DOHH2 (cell line): ENCODE data around the gene MNT.
"Not testable (repeated sequence)": the region's sequence is repeated elsewhere in the genome, so short reads cannot be mapped to it uniquely, and the experiment has no call there.

Source experiments
- H3F3A ChIP-seq: fragments of 200-600 bp; sonication (generic), shearing (Covaris generic); 2 replicates; pipeline ENCODE4 v1.6.0; 2016; ENCODE audit warnings: antibody characterized with exemption, mild to moderate bottlenecking; ENCODE audit not compliant: control insufficient read depth, insufficient read depth
- H3K27ac ChIP-seq: fragments of 200-600 bp; sonication (generic); 2 replicates; pipeline ENCODE4 v1.5.1; 2014; ENCODE audit warnings: low read depth, mild to moderate bottlenecking, low read length, moderate library complexity
- H3K27me3 ChIP-seq: fragments of 200-600 bp; sonication (generic); 2 replicates; pipeline ENCODE4 v1.6.1; 2014; ENCODE audit warnings: mild to moderate bottlenecking, low read length, mixed read lengths; ENCODE audit not compliant: control insufficient read depth
- H3K36me3 ChIP-seq: fragments of 200-600 bp; sonication (generic); 2 replicates; pipeline ENCODE4 v1.6.1; 2014; ENCODE audit warnings: mild to moderate bottlenecking, low read length, moderate library complexity, mixed read lengths; ENCODE audit not compliant: control insufficient read depth
- H3K4me1 ChIP-seq: fragments of 200-600 bp; sonication (generic); 2 replicates; pipeline ENCODE4 v1.6.1; 2014; ENCODE audit warnings: mild to moderate bottlenecking, low read length, mixed read lengths; ENCODE audit not compliant: control insufficient read depth
- H3K4me2 ChIP-seq: fragments of 200-600 bp; sonication (generic); 2 replicates; pipeline ENCODE4 v1.6.0; 2014; ENCODE audit warnings: mild to moderate bottlenecking, low read length, moderate library complexity
- H3K4me3 ChIP-seq: fragments of 200-600 bp; sonication (generic); 2 replicates; pipeline ENCODE4 v1.5.1; 2014; ENCODE audit warnings: mild to moderate bottlenecking, low read length, mixed read lengths
- H3K79me2 ChIP-seq: fragments of 200-600 bp; sonication (generic); 2 replicates; pipeline ENCODE4 v1.6.1; 2014; ENCODE audit warnings: mild to moderate bottlenecking, low read length, mixed read lengths; ENCODE audit not compliant: control insufficient read depth
- H3K9me2 ChIP-seq: fragments of 200-600 bp; sonication (generic); replicated peaks from 2 replicates; pipeline ENCODE4 v1.6.1; 2014; ENCODE audit warnings: mild to moderate bottlenecking, low read length, mixed read lengths; ENCODE audit not compliant: control insufficient read depth
- H3K9me3 ChIP-seq: fragments of 200-600 bp; sonication (generic); 2 replicates; pipeline ENCODE4 v1.6.1; 2014; ENCODE audit warnings: antibody characterized with exemption, low read length, mixed read lengths; ENCODE audit not compliant: control insufficient read depth, insufficient read depth
- H4K20me1 ChIP-seq: fragments of 200-600 bp; sonication (generic); 2 replicates; pipeline ENCODE4 v1.6.0; 2014; ENCODE audit warnings: low read depth, mild to moderate bottlenecking, antibody characterized with exemption, low read length, moderate library complexity; ENCODE audit not compliant: control insufficient read depth, insufficient read depth
- CTCF ChIP-seq: fragments of 200-600 bp; sonication (generic); IDR thresholded peaks from one replicate; pipeline ENCODE4 v1.5.1; 2014; ENCODE audit warnings: antibody characterized with exemption, mild to moderate bottlenecking, low read depth, low read length; ENCODE audit not compliant: poor library complexity, severe bottlenecking
- EZH2phosphoT487 ChIP-seq: fragments of 200-600 bp; sonication (generic); IDR thresholded peaks from 2 replicates; pipeline ENCODE4 v1.6.1; 2017; ENCODE audit warnings: borderline replicate concordance, mild to moderate bottlenecking, antibody characterized with exemption, low read length, moderate library complexity, mixed read lengths

The MNT gene

GRCh38 chr17:2445638-2446037 lies 44.8 kb upstream of the MNT start:
- Histone ChIP-seq H3K27ac (no peak overlapping the region), H3K4me2 (no peak overlapping the region), H3K4me3 (no peak overlapping the region), H3K9me3 (no peaks in the 10 kb centered on the region), H4K20me1 (no peaks in the 10 kb centered on the region), H3K9me2 (no peaks in the 10 kb centered on the region), H3K4me1 (peaks cover 12% of the 10 kb centered on the region), H3K27me3 (no peaks in the 10 kb centered on the region), H3F3A (0 out of 2 replicates have a peak, but pooled peaks cover 2% of the 10 kb centered on the region), H3K36me3 (peaks cover 27% of the 10 kb centered on the region), H3K79me2 (peaks cover 12% of the 10 kb centered on the region; the same call in 1 of the 2 replicates)
- TF ChIP-seq EZH2phosphoT487: no peak

GRCh38 chr17:2444382-2444781 lies 43.5 kb upstream of the MNT start:
- no peak for TF ChIP-seq CTCF
- no peak for TF ChIP-seq EZH2phosphoT487

GRCh38 chr17:2442166-2442565 lies 41.3 kb upstream of the MNT start:
- no peak overlapping the region for H3K27ac ChIP-seq
- no peaks in the 10 kb centered on the region for H3F3A ChIP-seq
- H4K20me1 ChIP-seq: no peaks in the 10 kb centered on the region
- H3K9me3 ChIP-seq: no peaks in the 10 kb centered on the region
- H3K79me2 ChIP-seq: 0 out of 2 replicates have a peak, but pooled peaks cover 4% of the 10 kb centered on the region
- peaks cover 36% of the 10 kb centered on the region for H3K36me3 ChIP-seq
- H3K27me3 ChIP-seq: no peaks in the 10 kb centered on the region
- no peak for TF ChIP-seq CTCF
- TF ChIP-seq EZH2phosphoT487: no peak
- no peaks in the 10 kb centered on the region for H3K9me2 ChIP-seq
- H3K4me1 ChIP-seq: no peaks in the 10 kb centered on the region
- H3K4me2 ChIP-seq: no peak overlapping the region
- no peak overlapping the region for H3K4me3 ChIP-seq

More at GRCh38 chr17:2444382-2444781, 43.5 kb upstream of the MNT start:
- Histone ChIP-seq H3K27me3 (no peaks in the 10 kb centered on the region), H3K4me2 (no peak overlapping the region), H3K4me3 (no peak overlapping the region), H3K79me2 (peaks cover 8% of the 10 kb centered on the region; the same call in 1 of the 2 replicates), H3K27ac (no peak overlapping the region), H4K20me1 (no peaks in the 10 kb centered on the region), H3K9me2 (no peaks in the 10 kb centered on the region), H3K9me3 (no peaks in the 10 kb centered on the region), H3F3A (no peaks in the 10 kb centered on the region), H3K36me3 (peaks cover 23% of the 10 kb centered on the region), H3K4me1 (no peaks in the 10 kb centered on the region)

GRCh38 chr17:2440930-2441329 lies 40.1 kb upstream of the MNT start:
- Histone ChIP-seq H3K4me3 (no peak overlapping the region), H3K79me2 (0 out of 2 replicates have a peak, but pooled peaks cover 1% of the 10 kb centered on the region), H3K36me3 (peaks cover 44% of the 10 kb centered on the region), H4K20me1 (no peaks in the 10 kb centered on the region), H3K27ac (no peak overlapping the region), H3K9me2 (no peaks in the 10 kb centered on the region), H3F3A (no peaks in the 10 kb centered on the region), H3K9me3 (no peaks in the 10 kb centered on the region), H3K4me1 (no peaks in the 10 kb centered on the region), H3K27me3 (no peaks in the 10 kb centered on the region), H3K4me2 (no peak overlapping the region)
- TF ChIP-seq EZH2phosphoT487 (no peak), CTCF (no peak)

GRCh38 chr17:2439997-2440396 lies 39.1 kb upstream of the MNT start:
- H3K4me2 ChIP-seq, H3K27ac ChIP-seq, H3K4me1 ChIP-seq, H3K9me2 ChIP-seq, H3F3A ChIP-seq, H3K27me3 ChIP-seq, H3K79me2 ChIP-seq, H3K4me3 ChIP-seq, H4K20me1 ChIP-seq, H3K9me3 ChIP-seq: not testable (repeated sequence)
- H3K36me3 ChIP-seq: peaks cover 50% of the 10 kb centered on the region
